Lower leg skin (tissue), 4 donors: ENCODE results near the gene EGFL7. TPM values are rescaled to one million over a fixed set of nuclear protein-coding genes. Genes with fewer than 3 reads are reported as not detected.
"Not testable (repeated sequence)": the region's sequence is repeated elsewhere in the genome, so short reads cannot be mapped to it uniquely, and the experiment has no call there.

Source experiments
- DNase-seq, 2 donors: peaks; one replicate each; pipeline ENCODE4 v3.0.0-alpha.2; 2019; ENCODE audit warnings: low spot score in 2 of 2
- H3K4me3 ChIP-seq: fragments of 200-600 bp; sonication (generic); 2 replicates; pipeline ENCODE4 v1.5.1; 2017; ENCODE audit warnings: mild to moderate bottlenecking, low read depth; ENCODE audit not compliant: poor library complexity, severe bottlenecking
- POLR2A ChIP-seq, 2 donors: fragments of 450-650 bp; IDR thresholded peaks; one replicate each; pipeline ENCODE4 v1.6.1; 2016 to 2017; ENCODE audit warnings: antibody characterized with exemption in 2 of 2, mild to moderate bottlenecking in 1 of 2, moderate library complexity in 1 of 2
- WGBS, 2 donors: methylation state at CpG; one replicate each; pipeline ENCODE4 v1.1.5; 2018; 5-methylcytosine and 5-hydroxymethylcytosine counted together
- intact Hi-C: fragments of 100-400 bp; cut with DNase I; formaldehyde crosslinking; loops from one replicate; pipeline ENCODE4 v1.15.0; 2023; ENCODE audit warnings: low total_unique reads
- total RNA-seq, 4 donors: library from RNA; depleted of rRNA; stranded (reverse); fragments of >200 nt; gene quantifications; one replicate each; pipeline ENCODE4 v1.1.0, GENCODE V29; 2016
- TF ChIP-seq, protein P1 (sequence below), 3 donors: fragments of 450-650 bp; IDR thresholded peaks; one replicate each; pipeline ENCODE4 v1.5.1; 2016; ENCODE audit warnings: antibody characterized with exemption in 3 of 3, mild to moderate bottlenecking in 3 of 3, moderate library complexity in 2 of 3

Gene EGFL7
- total RNA-seq, 4 donors from 2014 or later: 27.8 to 62.2 (median 46.2) TPM

DNA sequence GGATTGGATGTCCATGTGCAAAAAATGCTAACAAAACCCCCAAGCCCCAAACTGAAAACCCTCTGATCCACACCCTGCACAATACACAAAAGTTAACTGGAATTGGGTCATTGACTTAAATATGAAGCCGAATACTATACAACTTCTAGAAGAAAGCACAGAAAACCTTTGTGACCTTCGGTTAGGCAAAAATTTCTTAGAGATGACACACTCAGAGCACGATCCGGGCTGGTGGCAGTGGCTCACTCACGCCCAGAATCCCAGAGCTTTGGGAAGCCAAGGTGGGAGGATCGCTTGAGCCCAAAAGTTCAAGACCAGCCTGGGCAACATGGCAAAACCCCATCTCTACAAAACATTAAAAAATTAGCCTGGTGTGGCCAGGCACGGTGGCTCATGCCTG is 47.8 kb downstream of the EGFL7 start:
- H3K4me3 ChIP-seq: no peak overlapping the region
- DNase-seq: no peak
- 79 to 84% methylated on average over 7 of the region's 7 CpGs for WGBS, 2 donors
- intact Hi-C loops: no loop called here
- TF ChIP-seq POLR2A (IDR thresholded peaks at IDR 0.05): no peak
- TF ChIP-seq, protein P1, sequence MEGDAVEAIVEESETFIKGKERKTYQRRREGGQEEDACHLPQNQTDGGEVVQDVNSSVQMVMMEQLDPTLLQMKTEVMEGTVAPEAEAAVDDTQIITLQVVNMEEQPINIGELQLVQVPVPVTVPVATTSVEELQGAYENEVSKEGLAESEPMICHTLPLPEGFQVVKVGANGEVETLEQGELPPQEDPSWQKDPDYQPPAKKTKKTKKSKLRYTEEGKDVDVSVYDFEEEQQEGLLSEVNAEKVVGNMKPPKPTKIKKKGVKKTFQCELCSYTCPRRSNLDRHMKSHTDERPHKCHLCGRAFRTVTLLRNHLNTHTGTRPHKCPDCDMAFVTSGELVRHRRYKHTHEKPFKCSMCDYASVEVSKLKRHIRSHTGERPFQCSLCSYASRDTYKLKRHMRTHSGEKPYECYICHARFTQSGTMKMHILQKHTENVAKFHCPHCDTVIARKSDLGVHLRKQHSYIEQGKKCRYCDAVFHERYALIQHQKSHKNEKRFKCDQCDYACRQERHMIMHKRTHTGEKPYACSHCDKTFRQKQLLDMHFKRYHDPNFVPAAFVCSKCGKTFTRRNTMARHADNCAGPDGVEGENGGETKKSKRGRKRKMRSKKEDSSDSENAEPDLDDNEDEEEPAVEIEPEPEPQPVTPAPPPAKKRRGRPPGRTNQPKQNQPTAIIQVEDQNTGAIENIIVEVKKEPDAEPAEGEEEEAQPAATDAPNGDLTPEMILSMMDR (IDR thresholded peaks at IDR 0.05): no peak

DNA sequence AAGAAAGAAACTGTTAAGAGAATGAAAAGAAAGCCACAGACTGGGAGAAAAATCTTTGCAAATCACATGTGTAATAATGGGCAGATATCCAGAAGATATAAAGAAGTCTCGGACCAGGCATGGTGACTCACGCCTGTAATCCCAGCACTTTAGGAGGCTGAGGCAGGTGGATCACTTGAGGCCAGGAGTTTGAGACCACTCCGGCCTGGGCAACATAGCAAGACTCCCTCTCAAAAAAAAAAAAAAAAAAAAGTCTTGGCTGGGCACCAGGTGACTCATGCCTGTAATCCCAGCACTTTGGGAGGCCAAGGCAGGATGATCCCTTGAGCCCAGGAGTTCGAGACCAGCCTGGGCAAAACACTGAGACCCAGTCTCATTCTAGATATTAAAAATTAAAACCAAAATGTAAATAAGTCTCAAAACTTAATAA is 48.5 kb downstream of the EGFL7 start:
- DNase-seq, intact Hi-C loops, H3K4me3 ChIP-seq: not testable (repeated sequence)
- WGBS, 2 donors: 21 to 23% methylated on average over 4 of the region's 4 CpGs

DNA sequence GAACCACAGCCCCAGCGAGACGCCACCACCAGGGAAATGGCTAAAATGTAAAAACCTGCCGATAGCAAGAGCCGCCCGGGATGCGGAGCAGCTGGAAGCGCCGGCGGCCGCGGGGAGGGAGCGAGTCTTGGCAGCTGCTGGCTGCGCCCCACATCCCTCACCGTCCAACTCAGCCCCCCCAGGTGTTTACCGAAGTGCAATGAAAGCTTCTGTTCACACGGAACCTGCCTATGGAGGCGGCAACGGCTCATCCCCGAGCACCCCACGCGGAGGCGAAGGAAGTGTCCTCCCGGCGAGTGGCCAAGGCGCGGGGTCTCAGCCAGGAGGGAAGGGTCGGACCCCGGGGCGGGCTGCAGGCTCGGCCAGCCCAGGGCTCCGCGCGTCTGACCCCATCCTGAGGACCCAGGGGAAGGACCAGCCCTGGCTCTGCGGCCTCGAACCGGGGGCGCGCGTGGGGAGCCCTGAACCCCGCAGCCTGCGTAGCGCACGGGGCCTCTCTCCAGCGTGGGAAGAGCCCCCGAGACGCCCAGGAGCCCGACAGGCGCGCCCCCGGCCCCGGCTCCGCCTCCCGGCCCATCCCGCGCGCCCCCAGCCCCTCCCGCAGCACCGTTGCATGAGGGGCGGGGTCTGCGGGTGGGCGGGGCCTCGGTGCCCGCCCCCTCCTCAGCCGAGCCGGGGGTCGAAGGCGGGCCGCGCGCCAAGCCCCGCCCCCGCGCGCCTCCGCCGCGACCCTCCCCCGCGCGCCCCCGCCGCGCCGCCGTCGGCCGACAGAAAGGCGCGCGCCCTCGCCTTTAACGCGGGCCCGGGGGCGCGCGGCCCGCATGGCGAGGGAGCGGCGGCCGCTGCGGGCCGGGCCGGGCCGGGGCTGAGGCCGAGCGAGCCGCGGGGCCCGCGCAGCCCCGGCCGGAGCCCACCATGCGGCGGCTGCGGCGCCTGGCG is 49.3 kb downstream of the EGFL7 start, which contains the start of gene DIPK1B:
Gene DIPK1B, plus strand, starts transcription at position 822 of the 939 bp plus-strand sequence. Its CDS starts 94 bp downstream, at position 916.
- no peak within 1 kb of the TSS for H3K4me3 ChIP-seq
- no peak for DNase-seq
- intact Hi-C loops: no loop called here
- WGBS, 2 donors: 2% methylated on average over 45 to 53 of the region's 119 CpGs
- TF ChIP-seq POLR2A (IDR thresholded peaks at IDR 0.05): no peak
- TF ChIP-seq, protein P1 (IDR thresholded peaks at IDR 0.05): no peak

DNA sequence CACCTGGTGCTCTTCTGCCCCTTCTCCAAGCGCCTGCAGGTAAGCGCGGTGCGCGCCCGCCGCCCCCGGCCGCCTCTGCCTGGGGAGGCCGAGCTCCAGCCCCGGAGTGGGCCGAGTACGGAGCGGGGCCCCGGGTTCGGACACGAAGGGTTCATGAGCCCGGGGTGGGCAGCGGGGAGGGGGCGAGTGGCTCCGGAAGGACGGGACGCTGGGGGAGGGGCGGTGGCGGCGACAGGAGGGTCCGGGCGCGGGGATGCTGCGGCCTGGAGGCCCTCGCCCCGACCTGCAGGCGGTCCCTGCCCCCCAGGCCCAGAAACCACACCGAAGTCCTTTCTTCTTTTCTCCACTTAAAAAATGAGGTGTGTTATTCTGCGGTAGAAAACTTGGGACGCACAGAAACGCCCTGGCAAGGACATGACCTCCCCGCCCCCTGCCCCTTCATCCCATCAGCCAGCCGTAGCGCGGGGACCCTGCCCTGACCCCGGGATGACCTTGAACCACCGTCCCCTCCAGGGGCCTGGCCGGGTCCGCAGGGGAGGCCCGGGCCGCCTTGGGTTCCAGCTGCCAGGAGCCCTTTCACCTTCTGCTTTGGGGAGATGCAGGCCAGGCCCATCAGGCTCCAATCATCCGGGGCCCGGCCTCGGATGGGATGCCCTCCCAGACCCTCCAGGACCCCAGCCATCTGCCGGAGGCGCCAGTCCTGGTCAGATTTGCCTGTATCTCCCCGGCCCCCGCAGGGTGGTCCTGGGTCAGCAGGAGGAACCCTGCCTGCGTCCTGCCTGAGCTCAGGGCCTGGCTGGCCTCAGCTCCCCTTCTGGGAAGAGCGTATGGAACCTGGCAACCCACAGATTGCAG is 50.2 kb downstream of the EGFL7 start:
- TF ChIP-seq POLR2A (IDR thresholded peaks at IDR 0.05): no peak
- TF ChIP-seq, protein P1 (IDR thresholded peaks at IDR 0.05): no peak
- no peak overlapping the region for H3K4me3 ChIP-seq
- intact Hi-C loops: no loop called here
- WGBS, 2 donors: 10 to 21% methylated on average over 30 to 55 of the region's 56 CpGs
- no peak for DNase-seq

DNA sequence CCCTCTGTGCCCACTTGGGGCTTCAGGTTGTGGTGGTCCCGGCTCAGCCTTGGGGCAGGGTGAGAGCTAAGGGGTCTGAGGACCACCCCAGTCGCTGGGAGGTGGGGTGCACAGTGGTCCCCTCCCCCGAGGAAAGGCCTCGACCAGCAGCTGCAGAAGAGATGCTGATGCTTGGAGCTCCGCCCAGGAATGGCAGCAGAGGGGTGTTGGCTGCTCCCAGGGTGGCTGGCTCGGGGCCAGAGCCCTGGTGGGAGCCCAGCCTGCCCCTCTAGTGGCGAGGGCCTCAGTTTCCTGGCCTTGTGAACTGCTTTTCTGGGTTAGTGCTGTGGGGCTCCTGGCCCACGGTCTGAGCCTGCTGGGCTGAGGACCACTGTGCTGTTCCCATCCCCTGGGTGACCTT is 50.8 kb downstream of the EGFL7 start:
- DNase-seq: no peak
- H3K4me3 ChIP-seq: no peak overlapping the region
- TF ChIP-seq, protein P1 (IDR thresholded peaks at IDR 0.05): no peak
- no peak for TF ChIP-seq POLR2A (IDR thresholded peaks at IDR 0.05)
- intact Hi-C loops: no loop called here
- WGBS, 2 donors: 47 to 58% methylated on average over 7 to 8 of the region's 8 CpGs
